HG02938 (cell line): ENCODE results near the gene STRN3.
"Not testable (repeated sequence)": the region's sequence is repeated elsewhere in the genome, so short reads cannot be mapped to it uniquely, and the experiment has no call there.

ENCODE experiments used
- ATAC-seq: cut with Tn5 transposase; IDR thresholded peaks from one replicate; pipeline ENCODE4 v1.9.1; 2021; ENCODE audit warnings: mild to moderate bottlenecking, moderate library complexity; ENCODE audit not compliant: unreplicated experiment

STRN3 gene

DNA sequence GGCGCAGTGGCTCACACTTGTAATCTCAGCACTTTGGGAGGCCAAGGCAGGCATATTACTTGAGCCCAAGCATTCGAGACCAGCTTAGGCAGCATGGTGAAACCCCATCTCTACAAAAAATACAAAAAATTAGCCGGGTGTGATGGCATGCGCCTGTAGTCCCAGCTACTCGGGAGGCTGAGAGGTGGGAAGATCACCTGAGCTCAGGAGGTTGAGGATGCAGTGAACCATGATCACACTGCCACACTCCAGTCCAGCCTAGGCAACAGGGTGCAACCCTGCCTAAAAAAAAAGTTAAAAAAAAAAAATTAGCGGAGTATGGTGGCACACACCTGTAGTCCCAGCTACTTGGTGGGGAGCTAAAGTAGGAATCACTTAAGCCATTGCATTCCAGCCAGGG, 22.2 kb downstream of the STRN3 start:
- not testable (repeated sequence) for ATAC-seq

DNA sequence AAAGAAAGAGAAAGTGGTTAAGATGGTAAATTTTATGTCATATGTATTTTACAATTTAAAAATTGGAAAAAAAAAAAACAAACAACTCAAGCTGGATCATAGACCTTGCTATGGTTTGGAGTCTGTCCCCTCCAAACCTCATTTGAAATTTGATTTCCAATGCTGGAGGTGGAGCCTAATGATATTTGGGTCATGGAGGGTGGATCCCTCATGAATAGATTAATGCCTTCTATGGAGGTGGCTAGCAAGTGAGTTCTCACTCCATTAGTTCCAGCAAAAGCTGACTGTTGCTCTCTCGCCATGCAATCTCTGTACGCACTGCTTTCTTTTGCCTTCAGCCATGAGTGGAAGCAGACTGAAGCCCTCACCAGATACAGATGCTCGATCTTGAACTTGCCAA, 22.9 kb downstream of the STRN3 start:
- ATAC-seq = no peak

DNA sequence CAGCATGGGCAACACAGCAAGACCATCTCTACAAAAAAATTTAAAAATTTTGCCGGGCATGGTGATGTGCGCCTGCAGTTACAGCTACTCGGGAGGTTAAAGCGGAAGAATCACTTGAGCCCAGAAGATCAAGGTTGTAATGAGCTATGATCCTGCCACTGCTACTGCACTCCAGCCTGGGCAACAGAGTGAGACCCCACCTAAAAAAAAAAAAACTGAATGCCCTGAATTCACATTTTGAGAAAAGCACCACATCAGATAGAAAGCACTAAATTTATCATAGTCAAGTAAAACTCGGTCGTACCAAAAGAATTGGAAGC, 24.9 kb downstream of the STRN3 start:
- ATAC-seq = no peak

DNA sequence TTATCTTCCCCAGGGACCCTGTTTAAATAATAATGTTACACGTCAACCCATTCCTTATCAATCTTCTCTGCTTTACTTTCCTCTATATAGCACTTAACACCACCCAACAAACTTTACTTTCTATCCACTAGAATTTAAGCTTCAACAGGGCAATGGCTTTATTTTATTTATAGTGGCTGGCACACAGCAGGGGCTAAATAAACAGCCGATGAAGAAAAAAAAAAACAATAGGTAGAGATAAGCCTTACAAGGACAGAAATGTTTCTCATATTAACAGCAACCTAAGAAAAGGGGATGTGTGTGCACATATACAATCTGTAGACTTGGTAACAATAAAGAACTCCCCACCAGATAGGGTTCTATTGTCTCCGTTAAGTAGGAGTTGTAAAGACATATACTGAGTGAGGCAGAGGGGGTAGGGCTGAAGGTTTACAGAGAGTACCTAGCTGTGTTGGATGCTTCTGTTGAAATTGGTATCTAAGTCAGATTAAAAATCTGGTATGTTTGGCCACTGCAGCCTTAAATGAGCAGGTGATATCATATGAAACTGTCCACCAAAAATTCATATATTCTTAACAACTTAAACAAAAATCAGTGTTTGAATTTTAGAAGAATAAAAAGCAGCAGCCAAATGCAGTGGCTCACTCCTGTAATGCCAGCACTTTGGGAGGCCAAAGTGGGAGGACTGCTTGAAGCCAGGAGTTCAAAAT, 25.4 kb downstream of the STRN3 start:
- ATAC-seq = no peak

DNA sequence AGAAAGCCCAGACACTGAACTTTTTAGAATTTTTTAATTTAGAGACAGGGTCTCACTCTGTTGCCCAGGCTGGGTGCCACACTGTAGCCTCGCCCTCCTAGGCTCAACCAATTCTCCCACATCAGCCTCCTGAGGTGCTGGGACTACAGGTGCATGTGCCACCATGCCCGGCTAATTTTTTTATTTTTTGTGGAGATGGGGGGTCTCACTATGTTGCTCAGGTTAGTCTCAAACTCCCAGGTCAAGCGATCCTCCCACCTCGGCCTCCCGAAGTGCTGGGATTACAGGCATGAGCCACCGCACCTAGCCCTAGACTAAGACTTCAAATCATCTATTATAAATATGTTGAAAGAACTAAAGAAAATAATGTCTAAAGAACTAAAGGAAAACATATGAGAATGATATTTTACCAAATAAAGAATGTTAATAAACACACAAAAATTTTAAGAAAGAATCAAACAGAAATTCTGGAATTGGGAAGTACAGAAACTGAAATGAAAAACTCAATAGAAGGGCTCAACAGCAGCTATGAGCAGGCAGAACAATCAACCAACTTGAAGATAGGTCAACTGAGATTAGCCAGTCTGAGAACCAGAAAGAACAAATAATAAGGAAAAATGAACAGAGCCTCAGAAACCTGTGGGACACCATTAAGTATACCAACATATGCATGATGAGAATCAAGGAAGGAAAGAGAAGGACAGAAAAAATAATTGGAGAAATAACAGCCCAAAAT, 27.0 kb downstream of the STRN3 start:
- ATAC-seq = no peak

DNA sequence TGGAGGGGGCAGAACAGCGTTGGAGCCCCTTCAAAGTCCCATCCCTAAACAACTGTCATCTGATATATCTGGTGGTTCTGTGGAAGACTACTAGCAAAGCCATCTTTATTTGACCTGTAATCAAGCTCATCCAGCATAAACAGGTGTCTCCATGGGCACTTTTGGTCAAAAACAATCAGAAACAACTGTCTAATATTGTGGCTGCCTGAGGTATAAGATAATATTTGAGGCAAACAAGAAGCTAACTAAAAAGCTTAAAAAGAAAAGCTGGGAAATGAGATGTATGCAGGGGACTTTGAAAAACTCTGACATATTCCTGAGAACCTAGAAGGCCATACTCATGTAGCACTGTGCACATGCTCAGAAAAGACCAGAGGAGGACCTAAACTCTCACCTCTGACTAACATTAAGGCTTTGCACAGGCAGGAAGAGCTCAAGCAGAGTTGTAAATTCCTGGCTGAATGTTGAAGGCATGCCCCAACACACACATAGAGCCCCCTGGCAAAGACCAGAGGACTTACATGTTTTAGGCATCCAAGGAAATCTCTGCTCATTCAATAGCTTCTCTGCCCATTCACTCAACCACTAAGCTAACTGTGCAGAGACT, 28.0 kb downstream of the STRN3 start:
- ATAC-seq = no peak

DNA sequence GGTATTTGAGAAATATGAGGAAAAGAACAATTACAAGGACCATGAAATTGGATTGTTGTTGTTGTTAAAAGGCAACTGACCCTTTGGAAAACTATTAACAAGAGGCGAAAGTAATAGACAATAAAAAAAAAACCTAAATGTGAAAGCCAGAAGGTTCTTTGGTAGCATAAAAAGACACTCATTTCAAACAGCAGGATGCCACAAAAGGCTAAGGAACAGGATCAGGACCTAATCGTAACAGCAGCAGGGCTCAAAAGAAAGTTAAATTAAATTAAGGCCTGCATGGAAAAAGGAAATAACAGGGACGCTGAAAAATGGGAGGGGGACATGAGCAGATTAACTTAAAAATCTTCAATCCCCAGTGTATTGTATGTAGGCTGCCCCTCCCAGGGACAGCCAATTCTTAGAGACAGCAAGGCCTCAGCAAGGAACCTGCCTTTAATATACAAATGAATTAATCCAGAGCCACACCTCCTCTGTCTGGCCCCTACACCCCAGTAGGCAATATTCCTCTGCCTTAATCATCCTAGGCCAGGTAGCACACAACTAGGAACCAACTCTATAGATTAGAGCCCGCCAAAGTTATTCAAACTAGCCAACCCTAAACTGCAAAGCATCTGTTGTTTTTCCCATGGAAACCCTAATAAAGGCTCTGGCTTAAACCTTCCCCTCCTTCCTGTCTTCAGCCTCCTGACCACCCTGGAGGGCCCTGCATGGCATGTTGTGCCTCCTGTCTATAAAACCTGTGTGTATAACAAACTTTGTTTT, 29.1 kb downstream of the STRN3 start:
- no peak for ATAC-seq

DNA sequence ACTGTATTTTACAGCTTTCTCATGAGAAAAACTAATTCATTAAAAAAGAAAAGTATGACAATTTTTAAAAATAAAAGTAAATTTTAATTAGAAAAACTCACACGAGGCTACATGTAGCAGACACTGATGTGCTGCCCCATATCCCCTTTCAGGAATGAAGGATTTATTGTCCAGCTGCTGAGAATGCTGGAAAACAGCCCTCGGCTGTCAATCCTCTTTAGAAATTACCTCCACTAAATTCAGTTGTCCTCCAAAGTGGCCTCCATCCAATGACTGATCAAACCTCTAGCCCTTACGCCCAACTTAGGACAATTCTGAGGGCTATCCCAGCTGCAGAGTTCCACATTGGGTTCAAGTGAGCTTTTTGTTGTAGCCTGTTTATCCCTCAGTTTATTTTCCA, 30.5 kb downstream of the STRN3 start:
- ATAC-seq = no peak

DNA sequence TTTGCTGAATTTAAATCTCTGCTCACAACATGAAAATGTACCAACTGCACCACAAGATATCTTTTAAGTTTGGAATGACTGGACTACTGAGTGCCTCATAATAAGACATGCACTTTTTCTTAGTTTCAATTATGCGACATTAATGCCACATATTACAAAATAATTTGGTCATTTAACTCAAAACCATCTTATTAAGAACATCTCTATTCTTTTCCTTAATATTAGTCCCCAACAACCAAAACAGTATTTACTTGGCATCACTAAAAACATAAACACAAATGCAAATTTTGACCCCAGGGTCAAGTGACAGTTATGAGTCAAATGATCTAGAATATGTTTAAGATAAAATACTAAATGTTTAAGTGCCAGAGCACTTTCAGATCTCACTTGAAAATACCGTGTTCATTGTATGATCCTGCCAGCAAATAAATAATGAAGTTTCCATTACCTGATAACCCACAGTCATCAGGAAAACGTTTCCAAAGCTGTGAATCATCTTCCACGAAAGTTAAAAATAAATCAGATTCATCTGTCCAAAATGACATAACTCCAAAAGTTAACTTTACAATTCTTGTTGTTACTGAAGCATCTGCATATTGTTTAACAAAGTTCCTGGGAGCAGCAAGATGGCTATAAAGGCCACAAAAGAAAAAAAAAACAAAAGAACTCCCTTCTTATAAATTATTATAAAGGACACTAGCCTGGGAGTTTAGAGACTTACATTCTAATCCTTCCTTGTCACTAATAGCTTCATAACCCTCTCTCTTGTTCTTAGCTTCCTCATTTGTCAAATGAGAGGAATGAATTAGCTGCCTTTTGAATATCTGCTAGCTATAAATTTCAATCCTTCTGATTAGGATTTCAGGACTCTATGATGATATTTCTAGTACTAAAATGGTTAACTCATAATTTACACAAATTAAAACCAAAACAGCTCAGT, 31.2 kb downstream of the STRN3 start:
- ATAC-seq = peak; percentile 81

DNA sequence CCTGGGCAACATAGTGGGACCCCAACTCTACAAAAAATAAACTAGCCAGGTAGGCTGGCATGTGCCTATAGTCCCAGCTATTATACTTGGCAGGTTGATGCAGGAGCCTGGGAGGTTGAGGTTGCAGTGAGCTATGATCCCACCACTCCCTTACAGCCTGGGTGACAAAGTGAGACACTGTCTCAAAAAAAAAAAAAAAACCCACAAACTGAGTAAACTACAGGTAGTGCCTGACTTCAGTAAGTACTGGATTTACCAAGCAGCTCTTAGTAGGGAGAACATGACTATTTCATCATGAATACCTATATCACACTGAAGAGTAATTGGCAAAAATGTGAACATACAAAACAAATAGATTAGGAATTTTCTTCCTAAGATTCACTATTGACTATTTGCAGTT, 33.1 kb downstream of the STRN3 start:
- no peak for ATAC-seq

DNA sequence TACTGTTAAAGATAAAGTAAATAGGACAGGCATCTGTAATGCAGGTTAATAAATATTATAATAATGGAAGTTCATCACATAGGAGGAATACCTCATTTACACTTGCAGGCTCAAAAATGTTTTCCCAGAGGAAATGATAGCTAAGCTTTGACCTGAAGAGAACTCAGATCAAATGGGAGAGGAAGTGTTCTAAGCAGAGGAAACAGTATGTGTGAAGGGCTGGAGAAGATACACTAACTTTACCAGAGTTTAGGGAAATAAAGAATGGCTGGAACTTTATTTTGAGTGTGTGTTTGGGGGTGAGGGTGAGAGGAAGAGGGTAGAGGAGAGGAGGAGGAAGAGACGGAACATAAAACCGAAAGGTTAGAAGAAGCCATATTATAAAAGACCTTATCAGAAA, 34.8 kb downstream of the STRN3 start:
- no peak for ATAC-seq

DNA sequence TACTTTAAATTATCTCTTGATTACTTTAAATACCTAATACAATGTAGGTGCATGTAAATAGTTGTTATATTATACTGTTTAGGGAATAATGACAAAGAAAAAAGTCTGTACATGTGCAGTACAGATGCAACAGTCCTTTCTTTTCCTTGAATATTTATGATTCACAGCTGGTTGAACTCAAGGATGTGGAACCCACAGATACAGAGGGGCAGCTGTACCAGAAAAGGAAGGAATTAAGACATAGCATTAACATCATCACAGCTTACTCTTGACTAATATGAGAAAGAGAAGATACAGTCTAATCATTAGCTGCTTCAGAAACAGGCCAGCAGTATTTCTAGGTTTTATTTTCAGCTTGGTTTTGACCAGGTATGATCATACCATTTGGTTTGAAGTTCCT, 35.4 kb downstream of the STRN3 start:
- no peak for ATAC-seq

DNA sequence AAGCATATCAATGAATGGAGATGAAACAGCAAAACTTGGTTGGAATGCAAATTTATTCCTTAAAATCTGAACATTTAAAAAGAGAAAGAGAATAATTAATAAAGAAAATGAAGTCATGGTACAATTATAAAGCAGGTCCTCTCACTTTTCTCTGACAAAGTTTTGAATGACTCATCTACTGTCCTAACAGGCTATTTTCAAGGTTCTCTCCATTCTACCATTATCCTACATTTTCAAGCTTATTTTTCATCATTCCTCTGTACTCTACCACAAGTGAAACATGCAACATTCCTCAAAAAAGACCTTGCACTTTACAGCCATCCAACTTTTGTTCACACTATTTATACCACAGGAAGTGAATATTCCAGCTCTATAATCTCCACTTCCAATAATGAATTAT, 37.7 kb downstream of the STRN3 start:
- no peak for ATAC-seq

DNA sequence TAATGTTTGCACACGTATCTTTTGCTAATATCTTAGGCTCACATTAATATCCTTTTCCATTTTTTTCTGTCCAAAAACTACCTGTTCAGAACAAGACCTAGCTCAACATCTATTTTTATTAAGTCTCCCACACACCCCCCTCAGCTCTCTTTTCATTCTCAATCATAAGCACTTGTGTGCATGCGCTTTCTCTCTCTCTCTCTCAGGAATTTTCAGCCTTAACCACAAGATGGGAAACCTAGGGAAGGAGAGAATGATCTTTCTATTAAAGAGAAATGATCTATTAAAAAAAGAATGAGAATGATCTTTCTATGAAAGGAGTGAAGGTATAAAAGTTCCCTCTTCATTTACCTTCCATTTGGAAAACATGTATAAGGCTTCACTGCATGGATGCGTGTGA, 40.4 kb downstream of the STRN3 start:
- no peak for ATAC-seq

DNA sequence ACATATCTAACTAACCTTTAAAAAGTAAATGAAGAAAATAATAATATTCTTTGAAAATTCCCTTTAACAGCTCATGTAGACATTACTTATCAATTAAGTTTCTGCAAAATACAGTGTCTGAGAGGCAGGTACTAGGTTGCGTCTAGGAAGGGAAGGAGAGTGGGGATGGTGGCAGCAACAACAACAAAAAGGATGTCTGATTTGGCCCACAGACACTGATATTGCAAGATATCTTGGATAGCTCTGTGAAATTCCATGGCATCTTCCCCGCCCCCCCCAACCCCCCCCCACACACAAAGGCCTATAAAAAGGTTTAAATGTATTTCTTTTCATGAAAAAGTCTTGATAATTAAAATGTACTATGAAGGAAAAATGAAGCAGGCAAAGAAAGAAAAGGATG, 42.3 kb downstream of the STRN3 start:
- no peak for ATAC-seq

DNA sequence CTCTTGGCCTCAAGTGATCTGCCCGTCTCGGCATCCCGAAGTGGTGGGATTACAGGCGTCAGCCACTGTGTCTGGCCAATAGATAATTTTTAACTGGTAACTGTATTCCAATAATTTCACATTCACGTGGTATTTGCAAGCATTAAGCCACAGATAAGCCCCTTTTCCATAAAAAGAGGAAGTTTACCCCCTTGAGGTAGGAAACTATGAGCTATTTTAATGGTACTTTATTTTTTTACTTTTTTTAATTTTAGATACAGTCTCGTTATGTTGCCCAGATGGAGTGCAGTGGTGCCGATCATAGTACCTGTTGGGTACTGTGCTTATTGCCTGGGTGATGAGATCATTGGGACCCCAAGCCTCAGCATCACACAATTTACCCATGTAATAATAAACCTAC, 43.6 kb downstream of the STRN3 start:
- ATAC-seq = no peak

DNA sequence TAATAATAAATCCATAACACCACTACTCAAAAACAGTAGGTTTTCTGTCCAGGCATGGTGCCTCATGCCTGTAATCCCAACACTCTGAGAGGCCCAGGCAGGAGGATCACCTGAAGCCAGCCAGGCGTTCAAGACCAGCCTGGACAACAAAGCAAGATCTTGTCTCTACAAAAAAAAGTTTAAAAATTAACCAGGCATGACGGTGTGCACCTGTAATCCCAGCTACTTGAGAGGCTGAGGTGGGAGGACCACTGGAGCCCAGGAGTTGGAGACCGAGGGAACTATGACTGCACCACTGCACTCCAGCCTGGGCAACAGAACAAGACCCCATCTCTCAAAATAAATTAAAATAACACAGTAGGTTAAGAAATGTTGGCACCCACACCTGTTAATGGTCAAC, 45.2 kb downstream of the STRN3 start:
- ATAC-seq = no peak

DNA sequence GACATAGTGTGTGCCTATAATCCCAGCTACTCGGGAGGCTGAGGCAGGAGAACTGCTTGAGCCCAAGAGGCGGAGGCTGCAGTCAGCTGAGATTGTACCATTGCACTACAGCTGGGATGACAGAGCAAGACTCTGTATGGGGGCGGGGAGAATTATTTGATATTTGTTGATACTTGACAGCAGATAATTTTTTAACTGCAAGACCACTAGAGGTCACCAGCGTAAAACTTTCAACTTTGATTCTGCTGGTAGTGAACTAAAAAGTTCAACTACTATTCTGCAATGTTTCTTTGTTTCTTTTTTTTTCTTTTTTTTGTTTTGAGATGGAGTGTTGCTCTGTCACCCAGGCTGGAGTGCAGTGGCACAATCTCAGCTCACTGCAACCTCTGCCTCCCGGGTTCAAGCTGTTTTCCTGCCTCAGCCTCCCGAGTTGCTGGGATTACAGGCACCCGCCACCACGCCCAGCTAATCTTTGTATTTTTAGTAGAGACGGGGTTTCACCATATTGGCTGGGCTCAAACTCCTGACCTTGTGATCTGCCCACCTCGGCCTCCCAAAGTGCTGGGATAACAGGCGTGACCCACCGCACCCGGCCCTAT, 46.0 kb downstream of the STRN3 start:
- ATAC-seq = peak; percentile 62

DNA sequence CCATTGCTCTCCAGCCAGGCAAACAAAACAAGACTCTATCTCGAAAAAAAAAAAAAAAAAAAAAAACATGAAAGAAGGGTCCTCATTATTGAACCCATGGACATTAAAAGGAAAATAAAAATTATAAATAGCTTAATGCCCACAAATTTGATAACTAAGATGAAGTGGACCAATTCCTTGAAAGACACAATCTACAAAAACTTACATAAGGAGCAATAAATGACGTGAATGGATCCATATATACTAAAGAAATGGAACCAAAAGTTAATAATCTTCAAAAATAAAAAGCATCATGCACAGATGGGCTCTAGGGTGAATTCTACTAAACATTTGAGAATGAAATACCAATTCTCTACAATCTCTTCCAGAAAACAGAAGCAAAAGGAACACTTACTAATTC, 48.4 kb downstream of the STRN3 start:
- no peak for ATAC-seq

DNA sequence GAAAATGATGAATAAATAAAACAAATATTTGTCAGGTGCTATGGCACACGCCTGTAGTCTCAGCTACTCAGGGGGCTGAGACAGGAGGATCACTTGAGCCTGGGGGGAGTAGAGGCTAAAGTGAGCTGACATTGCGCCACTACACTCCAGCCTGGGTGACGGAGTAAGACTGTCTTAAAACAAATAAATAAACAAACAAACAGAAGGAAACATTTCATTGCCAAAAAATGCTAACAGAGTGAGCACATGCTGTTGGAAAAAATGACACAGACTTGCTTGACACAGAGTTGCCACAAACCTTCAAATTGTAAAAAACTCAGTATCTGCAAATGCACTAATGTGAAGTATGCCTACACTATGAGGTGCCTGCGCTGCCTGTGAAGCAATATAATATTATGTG, 51.6 kb downstream of the STRN3 start:
- ATAC-seq = no peak
